WTC11 (cell line): ENCODE results near the gene CRABP2. TPM values are rescaled to one million over a fixed set of nuclear protein-coding genes. Genes with fewer than 3 reads are reported as not detected.
A peak's percentile ranks its signal among the peaks of the same experiment; 100 is the strongest.

Experiments used
- ATAC-seq: fragments of 200-7000 bp; cut with Tn5 transposase; 2 replicates; pipeline ENCODE4 v1.10.0; 2021; ENCODE audit warnings: mild to moderate bottlenecking, moderate library complexity
- CTCF ChIA-PET: fragments of 300-600 bp; sonication (Branson Sonifier 250); formaldehyde crosslinking; loops from one replicate; lab custom pipeline; 2021; ENCODE audit warnings: antibody characterized with exemption; lab: Charles Lee
- POLR2A ChIA-PET: fragments of 350-600 bp; sonication (Branson Sonifier 250); formaldehyde crosslinking; loops from one replicate; lab custom pipeline; 2021; ENCODE audit warnings: antibody characterized with exemption; lab: Charles Lee
- DNase-seq: peaks from one replicate; pipeline ENCODE4 v3.0.0; 2021; ENCODE audit warnings: low spot score
- H3K27ac Mint-ChIP-seq: 2 replicates; pipeline ENCODE4 v1.8.0; 2021; ENCODE audit warnings: mixed read lengths
- H3K27me3 Mint-ChIP-seq: 2 replicates; pipeline ENCODE4 v1.8.0; 2021; ENCODE audit warnings: low read depth, mild to moderate bottlenecking, moderate library complexity, mixed read lengths
- H3K36me3 Mint-ChIP-seq: 2 replicates; pipeline ENCODE4 v1.8.0; 2021; ENCODE audit warnings: mixed read lengths
- H3K4me1 Mint-ChIP-seq: 2 replicates; pipeline ENCODE4 v1.8.0; 2022; ENCODE audit warnings: mixed read lengths
- H3K4me3 Mint-ChIP-seq: 2 replicates; pipeline ENCODE4 v1.8.0; 2021; ENCODE audit warnings: mild to moderate bottlenecking, moderate library complexity, mixed read lengths
- H3K9me3 Mint-ChIP-seq: 2 replicates; pipeline ENCODE4 v1.8.0; 2021; ENCODE audit warnings: mixed read lengths
- AR ChIP-seq: fragments of 250-450 bp; sonication (Bioruptor Pico); IDR thresholded peaks from 2 replicates; pipeline ENCODE4 v1.9.0; 2021; ENCODE audit warnings: mild to moderate bottlenecking
- CTCF ChIP-seq: fragments of 200-600 bp; IDR thresholded peaks from 2 replicates; pipeline ENCODE4 v1.8.0; 2022; ENCODE audit warnings: antibody characterized with exemption
- E2F1 ChIP-seq: sonication (generic); formaldehyde crosslinking; IDR thresholded peaks from 2 replicates; pipeline ENCODE4 v1.8.0; 2022; ENCODE audit warnings: mild to moderate bottlenecking, missing genetic modification reagents
- E2F5 ChIP-seq: sonication (generic); formaldehyde crosslinking; IDR thresholded peaks from 2 replicates; pipeline ENCODE4 v1.8.1; 2022; ENCODE audit warnings: mild to moderate bottlenecking, moderate library complexity, missing genetic modification reagents
- IRF2 ChIP-seq: sonication (generic); formaldehyde crosslinking; IDR thresholded peaks from 2 replicates; pipeline ENCODE4 v1.8.0; 2022; ENCODE audit warnings: low read depth, missing genetic modification reagents, borderline replicate concordance
- MAX ChIP-seq: sonication (generic); formaldehyde crosslinking; IDR thresholded peaks from 2 replicates; pipeline ENCODE4 v1.8.0; 2022; ENCODE audit warnings: mild to moderate bottlenecking, missing genetic modification reagents
- OVOL2 ChIP-seq: fragments of 250-450 bp; sonication (Bioruptor Pico); IDR thresholded peaks from 2 replicates; pipeline ENCODE4 v1.9.0; 2021; ENCODE audit warnings: mild to moderate bottlenecking, borderline replicate concordance
- PRDM15 ChIP-seq: sonication (generic); formaldehyde crosslinking; IDR thresholded peaks from 2 replicates; pipeline ENCODE4 v1.8.0; 2022; ENCODE audit warnings: missing genetic modification reagents
- SOX15 ChIP-seq: fragments of 250-450 bp; sonication (Bioruptor Pico); IDR thresholded peaks from 2 replicates; pipeline ENCODE4 v1.9.0; 2021; ENCODE audit warnings: mild to moderate bottlenecking
- ZNF121 ChIP-seq: sonication (generic); formaldehyde crosslinking; IDR thresholded peaks from 2 replicates; pipeline ENCODE4 v1.8.0; 2023; ENCODE audit warnings: missing genetic modification reagents
- ZNF138 ChIP-seq: sonication (generic); formaldehyde crosslinking; conservative IDR thresholded peaks from 2 replicates; pipeline ENCODE4 v1.8.1; 2022; ENCODE audit warnings: mild to moderate bottlenecking, moderate library complexity, missing genetic modification reagents
- ZNF219 ChIP-seq: sonication (generic); formaldehyde crosslinking; IDR thresholded peaks from 2 replicates; pipeline ENCODE4 v1.8.0; 2023; ENCODE audit warnings: missing genetic modification reagents, mild to moderate bottlenecking, borderline replicate concordance
- ZNF317 ChIP-seq: sonication (generic); formaldehyde crosslinking; IDR thresholded peaks from 2 replicates; pipeline ENCODE4 v1.8.1; 2023; ENCODE audit warnings: low read depth, mild to moderate bottlenecking, moderate library complexity, missing genetic modification reagents, borderline replicate concordance
- ZSCAN18 ChIP-seq: fragments of 250-450 bp; sonication (Bioruptor Pico); IDR thresholded peaks from 2 replicates; pipeline ENCODE4 v2.1.2; 2022; ENCODE audit warnings: mild to moderate bottlenecking, moderate library complexity
- total RNA-seq: library from RNA; stranded (reverse); gene quantifications from 3 replicates; pipeline ENCODE4 v1.2.3, GENCODE V29; 2021

The CRABP2 gene
- total RNA-seq, 1 experiment from 2014 or later, result 135 TPM

GRCh38 chr1:156744344-156744743, 39.0 kb upstream of the CRABP2 start:
- no peak for TF ChIP-seq PRDM15 (CRISPR knock-in tag)
- no peak for TF ChIP-seq CTCF
- TF ChIP-seq, all 79 proteins: peak for 0

GRCh38 chr1:156743367-156744302, 38.3 kb upstream of the CRABP2 start:
- Mint-ChIP-seq H3K36me3 (peaks cover 25% of the 10 kb centered on the region), H3K4me1 (peaks cover 46% of the 10 kb centered on the region), H3K9me3 (no peaks in the 10 kb centered on the region), H3K27me3 (no peaks in the 10 kb centered on the region; the same call in 1 of the 2 replicates), H3K27ac (peak overlapping the region; percentile 87; the same call in 1 of the 2 replicates), H3K4me3 (no peak overlapping the region)
- DNase-seq (no peak), ATAC-seq (no peak)
- CTCF ChIA-PET, result interaction anchor here (0.6 to 4.8 kb wide), 5 partner anchors 18 to 117 kb away, joined by 3 to 25 read pairs (median 3); no protein-coding TSS in a partner anchor
- POLR2A ChIA-PET, result no interaction called here
- TF ChIP-seq OVOL2 (CRISPR knock-in tag) (no peak), E2F1 (CRISPR knock-in tag) (no peak), MAX (CRISPR knock-in tag) (no peak)

More at GRCh38 chr1:156744344-156744743, 39.0 kb upstream of the CRABP2 start:
- Mint-ChIP-seq H3K4me1 (peaks cover 53% of the 10 kb centered on the region), H3K4me3 (no peak overlapping the region), H3K9me3 (no peaks in the 10 kb centered on the region), H3K36me3 (peaks cover 25% of the 10 kb centered on the region), H3K27me3 (no peaks in the 10 kb centered on the region; the same call in 1 of the 2 replicates), H3K27ac (peak overlapping the region; percentile 87; the same call in 1 of the 2 replicates)
- ChIA-PET CTCF (interaction anchor here (0.6 to 4.8 kb wide), 5 partner anchors 18 to 116 kb away, joined by 3 to 25 read pairs (median 3); no protein-coding TSS in a partner anchor), POLR2A (no interaction called here)
- DNase-seq, result no peak
- ATAC-seq, result no peak

- Mint-ChIP-seq H3K4me1 (peaks cover 38% of the 10 kb centered on the region), H3K27me3 (no peaks in the 10 kb centered on the region; the same call in 1 of the 2 replicates), H3K36me3 (peaks cover 25% of the 10 kb centered on the region), H3K27ac (no peak overlapping the region; the same call in 1 of the 2 replicates), H3K9me3 (no peaks in the 10 kb centered on the region), H3K4me3 (no peak overlapping the region)
- TF ChIP-seq E2F1 (CRISPR knock-in tag) (no peak), ZNF121 (CRISPR knock-in tag) (no peak), AR (CRISPR knock-in tag) (no peak), SOX15 (CRISPR knock-in tag) (no peak), IRF2 (CRISPR knock-in tag) (no peak), ZNF317 (CRISPR knock-in tag) (no peak), E2F5 (CRISPR knock-in tag) (no peak), ZNF138 (no peak), ZNF219 (no peak), ZSCAN18 (no peak)
- ATAC-seq (no peak), DNase-seq (no peak)
- CTCF ChIA-PET, result no interaction called here
- POLR2A ChIA-PET, result no interaction called here
Observed at GRCh38 chr1:156742801-156743200, 37.4 kb upstream of the CRABP2 start.
